Mucosa of rectum (tissue), 2 donors: Measurements from ENCODE around the gene FOXP4.

ENCODE experiments used
- H3K27ac ChIP-seq, 2 donors: one replicate each; pipeline ENCODE4 v1.7.0; 2013; ENCODE audit warnings: inconsistent platforms in 2 of 2, low read depth in 2 of 2, low read length in 2 of 2
- H3K27me3 ChIP-seq, 2 donors: one replicate each; pipeline ENCODE4 v1.7.0; 2013; ENCODE audit warnings: low read length in 2 of 2; ENCODE audit not compliant: control insufficient read depth in 2 of 2, insufficient read depth in 2 of 2
- H3K36me3 ChIP-seq, 2 donors: one replicate each; pipeline ENCODE4 v1.7.0; 2013; ENCODE audit warnings: low read length in 2 of 2; ENCODE audit not compliant: control insufficient read depth in 2 of 2, insufficient read depth in 2 of 2
- H3K4me1 ChIP-seq, 2 donors: one replicate each; pipeline ENCODE4 v1.7.0; 2013; ENCODE audit warnings: low read length in 2 of 2, mild to moderate bottlenecking in 1 of 2; ENCODE audit not compliant: control insufficient read depth in 2 of 2, insufficient read depth in 2 of 2
- H3K4me3 ChIP-seq, 2 donors: one replicate each; pipeline ENCODE4 v1.7.0; 2013; ENCODE audit warnings: low read length in 2 of 2
- H3K9ac ChIP-seq, 2 donors: one replicate each; pipeline ENCODE4 v1.7.0; 2013; ENCODE audit warnings: low read length in 2 of 2, low read depth in 1 of 2, mild to moderate bottlenecking in 1 of 2
- H3K9me3 ChIP-seq, 2 donors: one replicate each; pipeline ENCODE4 v1.7.0; 2013; ENCODE audit warnings: low read length in 2 of 2; ENCODE audit not compliant: control insufficient read depth in 2 of 2
- donor health status: healthy.
- donor health status: Normal muscosa, but diverticular disease.

FOXP4 gene

GRCh38 chr6:41642090-41642959, 96.1 kb downstream of the FOXP4 start:
- Histone ChIP-seq H3K9ac (no peak overlapping the region), H3K27me3 (peaks cover 17 to 25% of the 10 kb centered on the region in 2 donors), H3K4me3 (no peak overlapping the region), H3K9me3 (no peaks in the 10 kb centered on the region), H3K27ac (no peak overlapping the region), H3K36me3 (no peaks in the 10 kb centered on the region), H3K4me1 (no peaks in the 10 kb centered on the region)

- Histone ChIP-seq H3K9ac (no peak overlapping the region), H3K36me3 (no peaks in the 10 kb centered on the region), H3K9me3 (no peaks in the 10 kb centered on the region), H3K27me3 (peaks cover 10 to 22% of the 10 kb centered on the region in 2 donors), H3K4me1 (no peaks in the 10 kb centered on the region), H3K4me3 (no peak overlapping the region), H3K27ac (no peak overlapping the region)
Observed at GRCh38 chr6:41642960-41643898, 97.0 kb downstream of the FOXP4 start.

DNA sequence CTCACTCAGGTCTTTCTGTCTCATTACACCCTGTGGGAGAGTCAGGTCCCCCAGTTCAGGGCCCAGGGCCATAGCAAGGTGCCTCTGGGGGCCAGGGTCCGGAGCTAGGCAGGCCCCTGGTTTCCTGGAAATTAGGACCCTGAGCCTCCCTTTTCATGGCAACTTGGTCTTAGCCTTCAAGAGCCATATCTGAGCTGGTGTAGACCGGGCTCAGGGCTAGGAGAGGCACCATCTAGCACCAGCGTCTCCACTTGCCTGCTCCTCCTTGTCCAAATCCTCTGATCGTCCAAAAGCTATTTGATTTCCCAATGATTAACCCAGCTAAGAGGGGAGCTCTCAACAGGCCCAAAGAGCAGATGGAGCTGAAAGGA, 97.7 kb downstream of the FOXP4 start:
- Histone ChIP-seq H3K36me3 (no peaks in the 10 kb centered on the region), H3K4me3 (no peak overlapping the region), H3K27ac (no peak overlapping the region), H3K4me1 (no peaks in the 10 kb centered on the region), H3K9ac (no peak overlapping the region), H3K27me3 (peaks cover 10 to 19% of the 10 kb centered on the region in 2 donors), H3K9me3 (no peaks in the 10 kb centered on the region)

GRCh38 chr6:41644297-41644879, 98.2 kb downstream of the FOXP4 start:
- H3K36me3 ChIP-seq: no peaks in the 10 kb centered on the region
- H3K4me3 ChIP-seq: no peak overlapping the region
- no peak overlapping the region for H3K9ac ChIP-seq
- H3K9me3 ChIP-seq: no peaks in the 10 kb centered on the region
- no peaks in the 10 kb centered on the region for H3K4me1 ChIP-seq
- no peak overlapping the region for H3K27ac ChIP-seq
- H3K27me3 ChIP-seq: peaks cover 6 to 14% of the 10 kb centered on the region in 2 donors

- Histone ChIP-seq H3K27ac (no peak overlapping the region), H3K4me3 (no peak overlapping the region), H3K4me1 (no peaks in the 10 kb centered on the region), H3K27me3 (peaks cover 4 to 7% of the 10 kb centered on the region in 2 donors), H3K36me3 (no peaks in the 10 kb centered on the region), H3K9me3 (no peaks in the 10 kb centered on the region), H3K9ac (no peak overlapping the region)
Observed at GRCh38 chr6:41645007-41645618, 98.9 kb downstream of the FOXP4 start.

DNA sequence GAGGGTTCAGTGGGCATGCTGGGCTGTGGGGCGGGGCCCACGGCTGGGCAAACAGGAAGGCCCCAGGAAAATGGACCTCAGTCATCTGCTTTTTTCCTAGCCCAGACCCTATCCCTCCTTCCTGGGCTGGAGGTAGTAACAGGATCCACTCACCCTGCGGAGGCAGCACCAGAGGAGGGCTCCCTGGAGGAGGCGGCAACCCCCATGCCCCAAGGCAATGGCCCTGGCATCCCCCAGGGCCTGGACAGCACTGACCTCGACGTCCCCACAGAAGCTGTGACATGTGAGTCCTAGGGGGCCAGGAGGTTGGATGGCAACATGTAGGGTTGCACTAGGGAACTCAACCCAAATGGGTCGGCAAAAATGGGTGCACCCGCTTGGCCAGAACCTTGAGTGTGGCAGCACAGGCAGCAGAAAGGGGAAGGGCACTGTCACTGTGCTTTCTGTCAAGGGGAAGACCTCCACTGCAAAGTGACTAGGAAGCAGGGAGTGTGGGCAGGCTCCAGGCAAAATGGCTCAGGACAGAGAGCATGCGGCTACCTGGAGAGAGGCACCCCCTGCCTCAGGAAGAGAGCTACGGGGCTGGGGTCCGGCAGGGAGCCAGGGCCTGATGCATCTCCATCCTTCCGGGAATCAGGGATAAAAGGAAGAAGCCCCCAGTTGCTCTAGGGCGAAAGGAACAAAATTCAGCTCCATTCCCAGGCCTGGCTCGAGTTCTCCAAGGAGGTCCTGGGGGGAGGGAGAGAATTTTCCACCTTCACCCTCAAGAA, 100.0 kb downstream of the FOXP4 start:
- Histone ChIP-seq H3K9ac (no peak overlapping the region), H3K4me3 (no peak overlapping the region), H3K4me1 (no peaks in the 10 kb centered on the region), H3K36me3 (no peaks in the 10 kb centered on the region), H3K9me3 (no peaks in the 10 kb centered on the region), H3K27ac (no peak overlapping the region), H3K27me3 (peaks cover 4 to 7% of the 10 kb centered on the region in 2 donors)

- H3K9ac ChIP-seq: no peak overlapping the region
Observed at GRCh38 chr6:41647061-41647511, 100.9 kb downstream of the FOXP4 start.

GRCh38 chr6:41648070-41648585, 101.9 kb downstream of the FOXP4 start:
- no peaks in the 10 kb centered on the region for H3K9me3 ChIP-seq
- no peak overlapping the region for H3K9ac ChIP-seq
- H3K27ac ChIP-seq: no peak overlapping the region
- H3K4me1 ChIP-seq: no peaks in the 10 kb centered on the region
- H3K27me3 ChIP-seq: peaks cover 4 to 14% of the 10 kb centered on the region in 2 donors
- H3K4me3 ChIP-seq: no peak overlapping the region
- no peaks in the 10 kb centered on the region for H3K36me3 ChIP-seq

More at GRCh38 chr6:41647061-41647511, 100.9 kb downstream of the FOXP4 start:
- H3K4me1 ChIP-seq: no peaks in the 10 kb centered on the region
- H3K27ac ChIP-seq: no peak overlapping the region
- no peaks in the 10 kb centered on the region for H3K9me3 ChIP-seq
- no peak overlapping the region for H3K4me3 ChIP-seq
- no peaks in the 10 kb centered on the region for H3K36me3 ChIP-seq
- peaks cover 4 to 12% of the 10 kb centered on the region in 2 donors for H3K27me3 ChIP-seq

- H3K27me3 ChIP-seq: peaks cover 4 to 14% of the 10 kb centered on the region in 2 donors
- H3K4me1 ChIP-seq: no peaks in the 10 kb centered on the region
- no peak overlapping the region for H3K4me3 ChIP-seq
- H3K9ac ChIP-seq: no peak overlapping the region
- no peaks in the 10 kb centered on the region for H3K36me3 ChIP-seq
- H3K9me3 ChIP-seq: no peaks in the 10 kb centered on the region
- no peak overlapping the region for H3K27ac ChIP-seq
Observed at GRCh38 chr6:41648921-41649320, 102.7 kb downstream of the FOXP4 start.
